SK-N-SH treated with all-trans-retinoic acid at 6 μM for 48 hours (cell line): ENCODE data around the gene SYK.

Experiments
- ARNTL ChIP-seq: fragments of 450-650 bp; formaldehyde crosslinking; IDR thresholded peaks from 2 replicates; pipeline ENCODE4 v1.5.0; 2020; ENCODE audit warnings: low read depth, mild to moderate bottlenecking, moderate library complexity, borderline replicate concordance
- CREB5 ChIP-seq: fragments of 250-450 bp; sonication (Bioruptor Pico); IDR thresholded peaks from 2 replicates; pipeline ENCODE4 v1.5.1; 2020; ENCODE audit warnings: low read depth, mild to moderate bottlenecking, moderate library complexity
- ESRRG ChIP-seq: fragments of 250-450 bp; sonication (Bioruptor Pico); IDR thresholded peaks from 2 replicates; pipeline ENCODE4 v1.6.1; 2021; ENCODE audit warnings: mild to moderate bottlenecking
- GLIS3 ChIP-seq: fragments of 250-450 bp; sonication (Bioruptor Pico); IDR thresholded peaks from 2 replicates; pipeline ENCODE4 v1.5.0; 2020; ENCODE audit warnings: mild to moderate bottlenecking, moderate library complexity
- OSR1 ChIP-seq: fragments of 250-450 bp; sonication (Bioruptor Pico); IDR thresholded peaks from 2 replicates; pipeline ENCODE4 v1.8.0; 2022; ENCODE audit warnings: moderate library complexity, mild to moderate bottlenecking, inconsistent platforms
- PATZ1 ChIP-seq: fragments of 250-450 bp; sonication (Bioruptor Pico); IDR thresholded peaks from 2 replicates; pipeline ENCODE4 v1.8.0; 2020; ENCODE audit warnings: mild to moderate bottlenecking, moderate library complexity, borderline replicate concordance
- RARB ChIP-seq: fragments of 250-450 bp; sonication (Bioruptor Pico); IDR thresholded peaks from 2 replicates; pipeline ENCODE4 v1.8.0; 2021; ENCODE audit warnings: mild to moderate bottlenecking, moderate library complexity
- SNAI2 ChIP-seq: fragments of 250-450 bp; sonication (Bioruptor Pico); IDR thresholded peaks from 2 replicates; pipeline ENCODE4 v1.5.0; 2020; ENCODE audit warnings: mild to moderate bottlenecking, moderate library complexity
- TOX ChIP-seq: fragments of 250-450 bp; sonication (Bioruptor Pico); IDR thresholded peaks from 2 replicates; pipeline ENCODE4 v1.8.0; 2021; ENCODE audit warnings: mild to moderate bottlenecking, moderate library complexity, borderline replicate concordance
- TSHZ2 ChIP-seq: fragments of 250-450 bp; sonication (Bioruptor Pico); IDR thresholded peaks from 2 replicates; pipeline ENCODE4 v1.5.0; 2020; ENCODE audit warnings: mild to moderate bottlenecking, moderate library complexity
- ZFP3 ChIP-seq: fragments of 250-450 bp; sonication (Bioruptor Pico); IDR thresholded peaks from 2 replicates; pipeline ENCODE4 v1.5.0; 2020; ENCODE audit warnings: mild to moderate bottlenecking, moderate library complexity
- ZFP30 ChIP-seq: fragments of 450-650 bp; formaldehyde crosslinking; IDR thresholded peaks from 2 replicates; pipeline ENCODE4 v1.5.0; 2022; ENCODE audit warnings: mild to moderate bottlenecking, moderate library complexity

DNA sequence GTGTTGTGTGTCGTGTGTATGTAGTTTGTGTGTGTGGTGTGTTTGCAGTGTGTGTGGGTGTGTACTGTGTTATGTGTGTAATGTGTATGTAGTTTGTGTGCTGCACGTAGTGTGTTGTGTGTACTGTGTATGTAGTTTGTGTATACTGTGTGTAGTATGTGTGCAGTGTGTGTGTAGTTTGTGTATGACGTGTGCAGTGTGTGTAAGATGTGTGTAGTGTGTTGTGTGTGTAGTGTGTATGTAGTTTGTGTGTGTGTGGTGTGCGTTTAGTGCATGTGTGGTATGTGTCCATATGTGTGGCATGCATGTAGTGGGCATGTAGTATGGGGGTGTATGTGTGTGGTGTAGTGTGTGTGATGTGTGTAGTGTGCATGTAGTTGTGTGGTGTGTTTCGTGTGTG is 39.6 kb downstream of the SYK start:
- no peak for TF ChIP-seq ZFP3 (CRISPR knock-in tag)
- no peak for TF ChIP-seq RARB (CRISPR knock-in tag)
- no peak for TF ChIP-seq GLIS3 (CRISPR knock-in tag)
- TF ChIP-seq CREB5 (CRISPR knock-in tag): no peak
- no peak for TF ChIP-seq TSHZ2 (CRISPR knock-in tag)
- no peak for TF ChIP-seq PATZ1 (CRISPR knock-in tag)
- no peak for TF ChIP-seq ARNTL (CRISPR knock-in tag)
- TF ChIP-seq SNAI2: no peak
- no peak for TF ChIP-seq OSR1
- no peak for TF ChIP-seq TOX (CRISPR knock-in tag)
- no peak for TF ChIP-seq ESRRG (CRISPR knock-in tag)
- no peak for TF ChIP-seq ZFP30 (CRISPR knock-in tag)
